ENCODE data around the gene RNASE8.

RNASE8 gene

DNA sequence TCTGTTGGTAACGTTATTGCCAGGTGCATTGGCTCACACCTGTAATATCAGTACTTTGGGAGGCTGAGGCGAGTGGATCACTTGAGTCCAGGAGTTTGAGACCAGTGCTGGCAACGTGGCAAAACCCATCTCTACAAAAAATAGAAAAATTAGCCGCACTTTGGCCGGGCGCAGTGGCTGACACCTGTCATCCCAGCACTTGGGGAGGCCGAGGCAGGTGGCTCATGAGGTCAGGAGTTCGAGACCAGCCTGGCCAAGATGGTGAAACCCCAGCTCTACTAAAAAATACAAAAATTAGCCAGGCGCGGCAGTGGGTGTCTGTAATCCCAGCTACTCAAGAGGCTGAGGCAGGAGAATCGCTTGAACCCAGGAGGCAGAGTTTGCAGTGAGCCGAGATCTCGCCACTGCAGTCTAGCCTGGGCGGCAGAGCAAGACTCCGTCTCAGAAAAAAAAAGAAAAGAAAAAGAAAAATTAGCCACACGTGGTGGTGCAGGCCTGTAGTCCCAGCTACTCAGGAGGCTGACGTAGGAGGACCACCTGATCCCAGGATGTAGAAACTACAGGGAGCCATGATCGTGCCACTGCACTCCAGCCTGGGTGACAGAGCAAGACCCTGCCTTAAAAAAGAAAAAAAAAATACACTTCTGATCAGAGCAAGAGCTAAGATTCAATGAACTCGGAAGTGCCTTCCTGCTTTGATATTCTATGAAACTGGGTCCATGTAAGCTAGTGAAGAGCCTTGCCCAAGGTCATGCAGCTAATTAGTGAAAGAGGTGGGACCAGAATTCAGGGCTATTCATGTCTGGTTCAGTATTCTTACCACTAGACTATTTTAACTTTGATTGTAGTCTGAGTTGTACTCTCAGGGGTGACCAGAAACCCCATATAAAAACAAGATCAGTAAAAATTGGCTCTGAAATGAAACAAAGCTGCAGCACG, 4.2 kb upstream of the RNASE8 start:
- DNase-seq (ENCODE audit: low spot score) = no peak

DNA sequence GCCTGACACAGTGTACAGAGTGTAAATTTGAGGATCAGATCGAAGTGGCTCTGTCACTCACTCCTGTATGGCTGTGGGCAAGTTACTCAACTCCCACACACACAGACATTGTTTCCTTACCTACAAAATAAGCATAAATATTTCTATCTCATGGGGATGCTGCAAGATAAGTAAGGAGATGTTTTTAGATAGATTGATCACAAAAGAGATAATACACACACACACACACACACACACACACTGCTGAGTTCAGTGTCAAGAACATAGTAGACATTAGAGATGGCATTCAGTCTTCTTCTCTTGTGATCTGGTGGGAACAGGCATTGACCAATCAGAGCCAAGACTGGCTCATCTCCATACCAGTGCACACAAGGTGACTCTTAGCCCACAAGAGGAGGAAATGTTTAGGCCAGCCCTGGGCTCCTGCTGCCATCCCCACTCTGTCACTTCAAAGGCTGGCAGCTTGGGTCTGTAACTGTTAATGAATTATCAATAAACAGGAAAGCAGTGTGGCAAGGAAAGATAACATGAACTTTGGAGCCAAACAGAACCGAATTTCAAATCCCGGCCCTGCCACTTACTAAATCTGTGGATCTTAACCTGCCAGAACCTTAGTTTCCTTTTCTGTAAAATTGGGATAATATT, 3.4 kb upstream of the RNASE8 start:
- no peak for DNase-seq (ENCODE audit: low spot score)

DNA sequence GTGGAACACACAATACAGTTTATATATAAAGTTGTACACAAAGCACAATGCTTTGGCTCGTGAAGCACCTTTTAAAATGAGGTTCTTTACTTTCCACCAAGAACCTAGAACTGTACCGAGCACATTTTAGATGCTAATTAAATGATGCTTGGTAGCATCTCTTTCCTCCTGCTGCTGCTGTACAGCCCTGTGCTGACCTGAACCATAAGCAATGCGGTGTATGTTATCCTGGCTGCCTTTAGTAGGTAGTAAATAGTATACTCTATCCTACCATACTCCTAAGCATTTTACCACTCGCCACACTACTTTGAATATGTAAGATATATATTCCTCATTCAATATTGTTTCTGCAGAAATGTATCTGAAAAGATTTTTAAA, 2.9 kb upstream of the RNASE8 start:
- DNase-seq (ENCODE audit: low spot score) = no peak

DNA sequence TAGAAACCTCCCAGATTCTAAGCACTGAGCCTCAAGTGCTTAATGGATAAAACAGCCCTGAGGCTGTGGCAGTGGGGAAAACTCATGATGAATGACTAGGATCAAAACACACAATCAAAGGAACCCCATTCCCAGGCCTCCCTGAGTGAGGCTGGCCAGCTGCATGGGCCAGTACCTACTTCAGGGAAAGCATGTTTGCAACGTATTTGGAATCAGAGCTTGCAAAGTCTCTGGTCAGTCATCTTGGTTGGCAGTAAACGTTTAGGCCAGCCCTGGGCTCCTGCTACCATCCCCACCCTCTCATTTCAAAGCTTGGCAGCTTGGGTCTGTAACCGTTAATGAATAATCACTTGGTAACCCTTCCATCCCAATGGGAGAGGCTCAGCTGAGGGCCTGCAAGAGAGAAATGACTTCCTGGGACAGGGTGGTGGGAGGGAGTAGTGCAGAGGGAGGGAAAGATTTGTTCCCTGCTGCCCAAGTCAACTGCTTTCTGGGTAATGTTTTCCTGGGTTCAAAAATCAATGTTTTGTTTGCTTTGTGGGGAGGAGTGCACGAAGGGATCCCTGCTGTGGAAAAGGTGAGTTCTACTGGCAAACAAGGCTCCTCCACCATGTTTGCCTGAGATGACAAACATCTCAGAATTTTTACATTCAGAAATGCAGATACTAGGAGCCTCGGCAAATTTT, 2.0 kb upstream of the RNASE8 start:
- DNase-seq (ENCODE audit: low spot score) = no peak

DNA sequence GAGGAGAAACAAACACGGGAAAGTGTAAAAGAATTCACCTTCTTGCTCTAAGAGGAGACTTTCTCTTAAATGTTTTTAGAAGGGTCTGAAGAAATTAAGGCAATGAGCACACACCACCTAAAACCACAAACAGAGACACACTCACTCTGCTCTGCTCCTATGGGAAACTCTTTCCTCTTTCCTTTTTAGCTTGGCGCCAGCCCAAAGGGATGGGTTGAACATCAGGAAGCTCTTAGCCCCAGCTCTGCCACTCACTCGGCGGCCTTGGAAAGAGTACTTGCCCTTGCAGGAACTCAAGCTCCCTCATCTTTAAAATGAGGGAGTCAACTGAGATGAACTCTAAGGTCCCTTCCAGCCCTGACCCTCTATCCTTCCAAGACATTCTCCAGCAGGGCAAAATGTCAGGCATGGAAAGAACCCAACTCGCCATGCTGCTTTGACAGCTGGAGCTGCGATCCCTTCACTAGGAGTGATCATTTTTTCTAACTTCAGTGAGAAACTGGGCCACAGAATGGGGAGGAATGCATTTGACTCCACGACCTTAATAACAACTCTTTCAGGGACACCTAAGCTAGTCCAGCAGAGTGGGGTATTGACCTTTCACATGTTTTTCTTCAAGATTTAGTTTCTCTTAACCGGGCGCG, 980 bp upstream of the RNASE8 start:
- DNase-seq (ENCODE audit: low spot score) = no peak

DNA sequence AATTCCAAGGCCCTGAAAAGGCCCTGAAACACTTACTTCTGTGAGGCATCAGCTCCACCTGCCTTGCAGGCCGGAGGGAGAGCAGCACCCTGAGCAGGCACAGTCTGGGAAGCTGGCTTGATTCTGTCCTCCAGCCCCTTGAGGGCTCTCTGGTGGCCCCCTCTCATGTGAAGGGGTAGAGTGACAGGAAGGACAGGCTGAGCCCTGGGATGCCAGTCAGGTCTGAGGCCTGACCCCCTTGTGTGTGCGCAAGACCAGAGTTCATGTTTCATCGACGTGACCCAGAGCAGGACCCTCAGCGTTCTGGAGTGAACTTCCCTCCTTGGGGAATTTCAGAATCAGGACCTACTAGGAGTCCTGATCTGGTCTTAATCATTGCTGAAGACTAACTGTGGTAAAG, 1.3 kb downstream of the RNASE8 start:
- DNase-seq (ENCODE audit: low spot score) = no peak

DNA sequence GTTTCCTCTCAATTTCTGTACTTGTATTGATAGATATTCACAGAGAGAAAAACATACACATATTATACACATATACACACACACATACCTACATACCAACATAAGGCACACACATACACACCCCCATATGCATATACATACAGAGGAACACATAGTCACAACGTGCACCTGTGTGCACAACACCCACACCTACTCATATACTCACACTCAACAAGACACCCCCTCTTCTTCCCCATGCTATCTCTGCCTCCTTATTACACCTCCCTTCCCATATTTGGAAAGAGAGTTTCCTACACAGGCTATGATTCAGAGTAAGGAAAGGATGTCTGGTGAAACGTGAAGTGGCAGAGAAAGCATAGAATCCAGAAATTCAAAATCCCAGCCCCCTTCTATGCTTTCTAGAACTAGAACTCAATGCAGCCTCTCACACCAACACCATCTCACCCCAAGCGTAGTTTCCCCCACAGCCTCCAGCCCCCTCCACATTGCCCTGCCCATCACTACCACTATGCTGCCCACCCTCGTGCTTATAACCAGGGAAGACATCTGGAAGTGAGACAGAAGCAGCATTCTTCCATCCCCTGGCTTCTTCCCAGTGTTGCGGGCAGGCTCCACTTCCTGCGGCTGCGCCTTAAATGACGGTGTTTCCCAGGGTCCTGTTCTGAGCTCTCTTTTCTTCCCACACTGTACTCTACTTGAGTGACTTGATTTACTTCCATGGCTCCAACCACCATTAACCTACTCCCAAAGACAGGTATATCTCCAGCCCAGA, 2.4 kb downstream of the RNASE8 start:
- no peak for DNase-seq (ENCODE audit: low spot score)

DNA sequence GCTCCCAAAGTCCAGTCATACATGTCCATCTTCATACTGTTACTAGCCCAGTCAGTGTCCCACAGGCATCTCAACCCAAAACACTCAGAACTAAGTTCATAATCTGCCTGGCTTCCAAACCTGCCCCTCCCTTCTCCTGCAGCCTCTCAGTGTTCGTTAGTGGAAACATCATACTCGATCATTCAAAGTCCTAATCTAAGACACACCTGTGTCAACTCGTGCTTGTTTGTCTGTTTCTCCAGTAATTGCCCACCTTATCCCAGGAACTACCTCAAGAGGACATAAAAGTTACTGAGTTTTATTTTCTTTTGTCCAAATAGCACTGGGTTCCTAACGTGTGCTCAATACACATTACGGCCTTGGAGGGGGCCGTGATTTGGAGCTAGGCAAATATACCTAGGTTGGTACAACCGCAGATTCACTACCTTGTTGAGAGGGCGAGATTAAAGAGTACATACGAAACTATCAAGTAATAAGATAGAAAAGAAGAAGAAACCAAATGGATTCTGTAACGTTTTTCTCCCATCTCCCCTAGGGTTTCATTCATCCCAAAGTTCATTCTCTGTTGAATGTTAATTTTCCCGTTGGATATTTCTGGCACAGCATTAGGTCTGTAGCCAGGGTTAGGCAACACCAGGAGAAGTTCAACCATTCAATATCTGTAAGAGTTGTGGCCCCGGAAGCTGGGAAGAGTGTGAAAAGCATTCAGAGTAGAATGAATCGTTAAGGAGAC, 3.2 kb downstream of the RNASE8 start:
- DNase-seq (ENCODE audit: low spot score) = no peak

DNA sequence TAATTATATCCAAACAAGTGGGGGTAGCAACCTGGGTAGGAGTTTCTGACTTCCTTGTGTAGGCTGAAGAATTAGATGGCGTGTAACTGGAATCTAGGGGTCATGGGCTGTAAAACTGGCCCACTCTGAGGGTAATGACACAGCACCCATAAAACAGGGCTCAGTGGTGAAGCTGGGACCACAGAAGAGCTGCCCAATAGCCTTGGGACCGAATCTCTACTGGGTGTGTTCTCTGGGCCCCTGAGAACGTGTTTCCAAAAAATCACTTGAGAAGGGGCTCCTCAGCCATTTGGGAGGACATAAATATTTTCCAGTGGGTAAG, 3.7 kb downstream of the RNASE8 start:
- no peak for DNase-seq (ENCODE audit: low spot score)

DNA sequence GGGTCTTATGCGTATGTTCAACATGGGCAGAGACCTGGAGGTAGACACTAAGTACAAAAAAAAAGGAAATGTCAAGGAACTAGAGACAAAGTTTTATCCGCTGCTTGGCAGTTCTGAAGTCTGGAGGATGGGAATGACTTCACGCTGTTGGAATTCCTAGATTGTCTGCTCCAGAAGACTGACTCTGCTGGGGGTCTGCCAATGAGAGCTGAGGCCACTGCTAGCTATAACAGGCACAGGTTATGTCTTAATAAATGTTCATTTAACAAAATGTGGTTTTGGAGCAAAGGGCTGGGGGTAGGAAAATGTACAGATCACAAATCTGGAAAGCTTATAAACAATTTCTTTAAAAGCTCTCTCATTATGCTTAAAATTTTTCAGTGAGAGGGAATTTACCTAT, 5.9 kb downstream of the RNASE8 start:
- DNase-seq (ENCODE audit: low spot score) = peak; percentile 41

DNA sequence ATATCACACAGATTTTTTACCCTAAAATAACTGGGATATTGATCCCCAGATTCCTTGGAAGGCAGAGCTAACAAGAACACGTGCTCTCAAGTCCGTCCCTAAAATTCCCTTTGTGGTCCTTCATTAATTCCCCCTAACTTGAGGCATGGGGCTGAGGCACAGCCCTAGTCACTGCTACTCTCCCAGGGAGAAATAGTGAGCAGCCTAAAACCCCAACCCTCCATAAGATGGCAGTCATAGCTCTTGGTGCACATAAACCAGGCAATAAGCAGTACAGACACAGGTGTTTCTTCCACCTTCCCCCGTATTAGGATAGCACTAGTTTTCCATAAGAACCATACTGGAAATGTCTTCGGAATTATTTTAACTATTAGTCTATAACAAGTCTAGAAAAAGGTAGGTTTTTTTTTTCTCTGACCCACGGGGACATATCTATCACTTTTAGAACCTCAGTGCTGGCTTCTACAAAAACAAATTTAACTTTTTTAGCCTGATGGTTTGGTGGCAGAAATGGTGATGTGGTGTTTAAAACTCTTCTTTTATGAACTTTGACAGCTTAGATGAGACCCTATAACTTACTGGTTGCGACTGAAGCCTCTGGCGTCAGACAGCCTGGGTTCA, 9.4 kb downstream of the RNASE8 start:
- peak; percentile 40 for DNase-seq (ENCODE audit: low spot score)

DNA sequence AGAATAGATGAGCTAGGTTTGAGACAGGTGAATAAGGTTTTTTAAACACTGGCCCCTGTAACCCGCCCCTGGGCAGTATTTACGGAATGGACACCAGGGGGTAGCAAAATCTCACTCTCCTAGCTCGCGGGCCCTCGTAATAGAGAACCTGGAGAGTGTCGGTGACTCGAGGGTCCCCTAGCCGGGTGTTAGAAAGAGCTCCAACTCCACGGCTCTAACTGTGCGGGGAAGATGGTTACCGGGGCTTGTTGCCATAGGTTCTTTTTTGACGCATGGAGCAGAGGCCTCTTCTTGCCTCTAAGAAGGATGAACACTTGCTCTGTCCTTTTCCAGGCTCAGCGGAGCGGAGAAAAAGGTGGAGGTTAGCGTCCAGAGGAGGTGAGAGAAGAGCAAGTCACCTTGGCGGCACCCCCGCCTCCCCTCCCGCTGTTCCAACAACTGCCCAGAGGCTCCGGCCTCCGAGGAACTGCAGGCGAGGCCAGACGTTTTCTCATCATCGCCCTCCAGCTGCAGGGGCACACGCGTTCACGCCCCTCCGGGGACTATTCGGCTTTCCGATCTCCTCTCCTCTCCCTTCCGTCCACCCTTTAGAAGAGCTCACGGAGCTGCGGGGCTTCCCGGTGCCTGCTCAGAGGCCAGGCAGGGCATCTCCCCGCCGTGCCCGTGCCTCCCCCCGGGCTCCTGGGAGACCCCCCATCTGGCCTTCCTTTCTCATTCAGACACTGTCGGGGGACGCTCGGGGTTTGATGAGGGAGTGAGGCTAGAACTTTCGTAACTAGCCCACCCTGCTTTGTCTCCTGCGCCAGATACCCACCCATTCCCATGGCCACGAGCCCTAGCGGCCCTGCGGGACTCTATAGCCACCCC, 11.1 kb downstream of the RNASE8 start:
- peak; percentile 49 for DNase-seq (ENCODE audit: low spot score)

DNA sequence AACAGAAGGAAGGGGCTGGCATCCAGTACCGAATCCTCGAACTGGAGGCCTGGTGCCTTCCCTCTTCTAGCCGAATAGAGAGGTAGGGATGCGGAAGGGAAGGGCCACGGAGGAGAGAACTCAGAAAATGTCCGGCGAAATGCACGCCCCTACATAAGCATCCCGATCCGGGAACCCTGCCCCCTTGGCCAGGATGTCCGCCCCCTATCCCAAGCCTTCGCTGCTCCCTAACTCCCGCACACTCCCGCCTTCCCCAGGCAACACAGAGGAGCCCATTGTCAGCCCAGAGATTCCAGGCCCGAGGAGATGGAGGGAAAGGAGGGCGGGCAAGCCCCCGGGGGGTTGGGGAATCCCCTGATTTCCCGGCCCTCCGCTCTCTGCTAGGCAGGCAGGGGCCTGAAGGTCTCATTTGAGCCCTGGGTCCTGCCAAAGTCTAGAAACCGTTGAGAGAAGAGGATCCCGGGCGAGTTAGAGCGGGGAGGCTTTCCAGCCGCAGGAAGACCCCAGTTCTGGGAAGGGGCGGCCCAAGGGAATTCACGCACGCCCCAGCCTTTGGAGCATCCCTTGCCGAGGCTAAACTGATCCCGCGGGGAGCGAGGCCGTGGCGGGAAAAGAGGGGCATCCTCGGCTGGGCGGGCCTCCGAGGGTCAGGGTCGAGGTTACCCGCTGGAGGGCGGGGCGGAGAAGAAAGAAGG, 11.9 kb downstream of the RNASE8 start:
- DNase-seq (ENCODE audit: low spot score) = peak; percentile 67

DNA sequence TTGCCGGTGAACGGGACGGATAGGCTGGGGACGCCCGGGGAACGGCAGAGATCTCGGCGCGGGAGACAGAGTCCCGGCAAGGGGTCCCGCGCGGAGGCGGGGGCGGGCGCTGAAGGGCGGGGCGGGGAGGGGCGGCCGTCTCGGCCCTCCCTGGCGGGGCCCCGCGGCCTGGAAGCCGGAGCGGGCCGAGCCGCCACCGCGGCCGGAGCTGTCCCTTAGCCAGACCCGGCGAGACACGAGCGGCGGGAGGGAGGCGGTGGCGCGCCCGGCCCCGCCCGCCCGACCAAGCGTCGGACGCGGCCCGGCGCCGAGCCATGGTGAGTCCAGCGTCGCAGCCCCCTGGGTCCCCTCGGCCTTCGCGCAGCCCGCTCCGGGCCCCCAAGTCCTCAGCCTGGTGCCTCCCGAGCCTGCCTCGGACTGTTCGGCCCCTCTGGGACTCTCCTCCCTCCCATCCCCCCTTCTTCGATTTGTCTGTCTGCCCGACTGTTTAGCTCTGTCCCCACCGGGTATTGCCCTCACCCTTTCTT, 12.5 kb downstream of the RNASE8 start, which contains the start of gene ARHGEF40:
ARHGEF40 (plus strand) TSS at position 222 of the 527 bp plus-strand sequence; CDS start at position 315, 93 bp downstream.
- DNase-seq (ENCODE audit: low spot score) = peak; percentile 74

DNA sequence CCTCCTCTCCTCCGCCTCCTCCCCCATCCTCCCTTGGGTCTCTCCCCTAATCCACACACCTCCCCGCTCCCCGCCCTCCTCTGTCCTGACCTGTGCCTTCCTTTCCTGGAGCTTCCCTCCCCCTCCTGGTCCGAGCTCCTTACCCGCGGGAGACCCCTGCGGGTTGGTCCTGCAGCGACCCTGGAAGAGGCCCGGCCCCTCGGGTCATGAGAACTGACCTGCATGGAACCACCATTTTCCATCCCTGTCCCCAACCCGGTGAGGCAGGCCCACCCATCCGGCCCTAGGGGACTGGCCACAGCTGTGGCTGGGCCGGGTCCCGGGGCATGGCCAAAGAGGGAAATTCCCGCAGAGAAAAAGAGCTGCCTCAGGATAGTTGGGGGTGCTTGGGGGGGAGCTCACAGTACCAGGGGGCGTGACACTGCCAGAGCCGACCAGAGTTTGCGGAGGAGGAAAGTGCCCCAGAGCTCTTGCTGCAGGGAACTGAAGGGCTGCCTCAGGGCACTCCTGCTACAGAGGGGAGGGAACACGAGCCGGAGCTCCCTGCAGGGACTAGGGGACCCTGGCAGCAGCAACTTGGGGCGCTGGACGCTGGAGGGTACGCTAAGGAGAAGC, 13.1 kb downstream of the RNASE8 start:
- DNase-seq (ENCODE audit: low spot score) = peak; percentile 72

DNA sequence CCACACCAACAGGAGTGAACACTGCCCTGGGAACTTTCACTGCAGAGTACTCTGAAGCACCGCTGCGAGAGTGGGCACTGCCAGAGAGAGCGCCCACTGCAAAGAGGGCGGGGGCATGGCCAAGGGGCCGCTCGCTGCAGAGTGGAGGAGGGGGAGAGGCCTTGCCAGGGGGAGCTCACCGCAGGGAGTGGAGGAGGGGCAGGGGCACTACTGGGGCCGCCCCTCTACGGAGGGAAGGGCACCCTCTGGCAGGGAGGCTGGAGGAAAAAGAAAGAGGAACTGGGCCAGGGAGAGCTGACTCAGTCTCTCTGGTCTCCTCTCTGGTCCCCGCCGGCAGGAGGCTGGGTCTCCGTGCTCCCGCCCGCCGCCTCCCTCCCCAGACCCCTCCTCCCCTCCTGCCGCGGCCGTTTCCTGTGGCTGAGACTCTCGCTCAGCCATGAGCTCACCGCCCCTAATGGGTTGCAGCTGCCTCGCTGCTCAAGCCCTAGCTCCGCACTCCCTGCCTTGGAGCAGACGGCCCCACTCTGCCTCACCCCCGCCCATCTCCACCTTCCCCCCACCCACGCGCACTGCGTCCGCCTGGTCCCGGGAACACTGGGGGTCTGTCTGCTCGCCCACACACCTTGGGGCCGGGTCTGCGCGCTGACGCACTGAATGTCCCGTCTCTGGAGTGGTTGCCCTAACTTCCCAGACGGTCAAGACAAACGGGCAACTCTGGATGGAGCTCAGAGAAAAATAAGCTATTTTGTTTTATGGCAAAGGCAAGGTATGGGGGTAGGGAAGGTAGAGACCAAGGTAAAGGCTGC, 13.8 kb downstream of the RNASE8 start:
- peak; percentile 90 for DNase-seq (ENCODE audit: low spot score)

DNA sequence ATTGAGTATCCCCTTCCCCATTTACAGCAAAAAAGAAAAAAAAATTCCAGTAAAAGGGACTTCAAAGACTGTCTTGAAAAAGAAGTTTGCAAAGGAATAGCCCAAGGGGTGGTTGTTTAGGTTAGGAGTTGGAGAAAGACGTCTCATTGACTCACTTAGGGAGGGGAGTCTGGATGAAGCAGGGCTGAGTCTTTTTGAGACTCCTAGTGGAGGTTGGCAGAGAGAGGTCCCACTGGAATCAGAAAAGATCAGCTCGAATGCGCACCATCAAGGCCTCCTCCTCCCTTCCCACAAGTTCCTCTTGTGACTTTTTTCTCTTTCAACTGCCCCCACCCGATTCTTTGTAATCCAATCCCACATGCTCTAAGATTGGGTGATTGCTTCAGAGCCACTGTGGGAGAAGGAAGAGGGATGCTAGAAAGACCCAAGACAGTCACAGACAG, 14.4 kb downstream of the RNASE8 start:
- no peak for DNase-seq (ENCODE audit: low spot score)
